ENCODE measurements around the gene GABRG3.
"Not testable (repeated sequence)": the region's sequence is repeated elsewhere in the genome, so short reads cannot be mapped to it uniquely, and the experiment has no call there.

Gene GABRG3

DNA sequence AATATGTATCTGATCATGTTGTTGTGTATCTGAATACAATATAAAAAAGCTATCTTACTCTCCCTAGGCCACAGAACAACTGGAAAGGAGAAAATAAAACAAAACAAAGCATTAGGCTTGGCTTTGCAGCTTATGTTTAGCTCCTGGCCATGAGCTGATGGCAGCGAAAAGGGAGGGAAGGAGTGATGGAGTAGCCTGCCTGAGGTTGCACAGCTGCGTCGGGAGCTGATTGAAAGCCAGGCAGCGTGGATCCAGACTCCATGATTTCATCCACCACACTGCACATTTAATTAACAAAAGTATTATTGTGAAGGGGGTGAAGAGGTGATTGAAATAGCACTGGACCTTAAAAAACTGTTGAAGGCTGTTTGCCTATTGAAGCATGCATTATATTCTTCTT lies 212.2 kb downstream of the GABRG3 start:
- DNase-seq: no peak

DNA sequence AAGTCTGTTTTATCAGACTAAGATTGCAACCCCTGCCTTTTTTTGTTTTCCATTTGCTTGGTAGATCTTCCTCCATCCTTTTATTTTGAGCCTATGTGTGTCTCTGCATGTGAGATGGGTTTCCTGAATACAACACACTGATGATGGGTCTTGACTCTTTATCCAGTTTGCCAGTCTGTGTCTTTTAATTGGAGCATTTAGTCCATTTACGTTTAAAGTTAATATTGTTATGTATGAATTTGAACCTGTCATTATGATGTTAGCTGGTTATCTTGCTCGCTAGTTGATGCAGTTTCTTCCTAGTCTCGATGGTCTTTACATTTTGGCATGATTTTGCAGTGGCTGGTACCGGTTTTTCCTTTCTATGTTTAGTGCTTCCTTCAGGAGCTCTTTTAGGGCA lies 220.5 kb downstream of the GABRG3 start:
- not testable (repeated sequence) for DNase-seq

DNA sequence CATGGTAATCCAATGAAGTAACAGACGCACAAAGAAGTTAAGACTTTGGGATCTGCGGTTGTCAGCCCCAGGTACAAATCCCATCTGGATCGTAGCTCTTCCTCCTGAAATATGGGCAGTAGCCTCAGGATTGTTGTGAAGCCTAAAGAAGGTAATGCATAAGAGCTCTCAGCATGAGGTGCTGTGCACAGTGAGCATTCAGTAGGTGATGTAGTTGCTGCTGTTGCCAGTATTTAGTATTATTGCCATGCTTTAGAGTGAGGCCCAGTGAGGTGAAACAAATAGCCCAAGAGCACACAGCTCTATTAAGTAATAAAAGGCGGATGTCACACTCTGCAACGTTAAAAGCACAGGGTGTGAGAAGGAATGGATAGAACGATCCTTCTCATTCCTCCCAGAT lies 225.7 kb downstream of the GABRG3 start:
- DNase-seq: no peak

- no peak for DNase-seq
Measured at GRCh38 chr15:27201425-27201824, 230.4 kb downstream of the GABRG3 start.

- no peak for DNase-seq
Measured at GRCh38 chr15:27210176-27210575, 239.2 kb downstream of the GABRG3 start.

DNA sequence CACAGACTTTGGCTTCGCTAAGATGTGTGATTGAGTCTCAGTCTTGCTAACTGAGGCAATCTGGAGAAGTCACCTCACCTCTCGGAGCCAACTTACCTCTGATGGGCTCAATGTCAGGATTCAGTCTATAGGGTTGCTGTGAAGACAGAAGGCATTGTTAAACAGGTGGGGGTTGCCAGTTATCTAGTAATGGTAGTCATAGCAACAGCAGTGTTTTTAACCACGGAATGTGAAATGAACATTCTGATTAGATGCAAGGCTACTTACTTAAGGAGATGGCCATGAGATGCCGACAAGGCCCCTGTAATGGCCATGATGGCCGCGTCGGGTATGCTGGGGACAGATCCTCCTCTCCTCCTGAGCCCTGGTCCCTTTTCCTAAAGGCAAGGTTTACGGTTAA lies 243.1 kb downstream of the GABRG3 start:
- DNase-seq: no peak

GRCh38 chr15:27214961-27215360 lies 244.0 kb downstream of the GABRG3 start:
- DNase-seq: no peak

GRCh38 chr15:27218426-27218825 lies 247.4 kb downstream of the GABRG3 start:
- DNase-seq: no peak

GRCh38 chr15:27219636-27220035 lies 248.7 kb downstream of the GABRG3 start:
- DNase-seq: no peak

DNA sequence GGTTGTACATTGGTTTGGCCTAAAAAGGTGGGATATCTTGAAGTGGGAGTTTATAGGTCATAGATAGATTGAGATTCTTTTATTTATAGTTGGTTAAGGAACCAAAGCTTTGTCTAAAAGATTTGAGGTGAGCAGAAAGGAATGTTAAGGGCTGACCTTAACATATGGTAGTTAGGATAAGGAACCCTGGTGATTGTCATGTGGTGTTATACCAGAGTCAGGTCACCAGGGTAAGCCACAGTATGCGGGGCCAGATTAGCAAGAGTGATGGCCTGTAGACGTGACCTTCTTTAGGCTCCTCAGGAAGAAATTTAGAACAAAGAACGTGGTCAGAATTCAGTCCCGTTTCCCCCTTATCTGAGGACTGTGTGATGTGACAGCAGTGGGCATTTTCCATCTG lies 249.2 kb downstream of the GABRG3 start:
- no peak for DNase-seq

- no peak for DNase-seq
Measured at GRCh38 chr15:27222479-27222878, 251.5 kb downstream of the GABRG3 start.

DNA sequence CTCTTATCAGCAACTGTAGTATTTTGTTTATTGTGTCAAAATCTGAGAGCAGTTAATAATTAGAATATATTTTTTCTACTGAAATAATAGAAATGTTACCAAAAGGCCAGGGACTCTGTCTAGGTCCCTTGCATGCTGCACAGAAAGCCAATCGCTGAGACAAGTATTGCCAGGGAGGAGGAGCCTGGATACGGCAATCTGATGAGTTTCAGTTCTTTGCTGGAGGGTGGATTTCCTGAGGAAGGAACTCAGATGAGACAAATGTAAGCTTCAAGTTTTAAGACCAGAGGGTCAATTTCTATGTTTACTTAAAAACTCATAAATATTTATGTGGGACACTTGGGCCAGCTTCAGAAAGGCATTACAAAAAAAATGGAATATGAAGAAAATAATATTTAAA lies 252.2 kb downstream of the GABRG3 start:
- no peak for DNase-seq

DNA sequence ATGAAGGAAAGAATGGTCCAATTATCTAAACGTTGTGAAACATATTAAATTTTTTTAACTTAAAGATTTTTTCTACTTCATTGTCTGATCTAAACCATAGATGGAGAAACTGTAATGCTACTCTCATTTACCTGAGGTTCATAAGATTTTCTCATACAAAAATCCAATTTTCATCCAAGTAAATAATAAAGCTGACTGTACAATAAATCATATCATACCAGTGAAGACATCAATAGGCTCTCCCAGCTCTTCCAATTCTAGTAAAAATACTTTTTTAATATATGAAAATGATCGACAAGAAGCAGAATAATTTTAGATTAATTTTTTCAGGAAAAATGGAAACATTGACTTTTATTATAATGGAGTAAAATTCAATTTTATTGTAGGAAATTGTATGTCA lies 260.8 kb downstream of the GABRG3 start:
- no peak for DNase-seq

DNA sequence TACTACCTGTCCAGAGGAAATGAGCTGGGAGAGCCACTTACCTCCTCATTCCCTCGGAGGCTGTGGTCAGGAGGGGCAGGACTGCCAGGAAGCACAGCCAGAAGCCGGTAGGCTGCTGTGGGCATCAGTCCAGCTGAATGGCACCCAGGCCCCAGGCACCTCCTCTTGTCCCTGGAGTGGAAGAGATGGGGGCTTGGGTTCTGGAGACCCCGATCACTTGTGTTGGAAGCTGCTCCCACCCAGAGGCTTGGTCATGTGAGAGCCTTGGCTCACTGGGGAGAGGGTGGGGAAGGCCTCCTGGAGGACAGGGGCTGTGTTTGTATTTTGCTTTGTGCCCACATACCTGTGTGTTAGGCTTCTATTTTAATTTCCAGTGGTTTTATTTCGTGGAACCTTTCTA lies 261.9 kb downstream of the GABRG3 start:
- no peak for DNase-seq

GRCh38 chr15:27234593-27234992 lies 263.6 kb downstream of the GABRG3 start:
- no peak for DNase-seq

DNA sequence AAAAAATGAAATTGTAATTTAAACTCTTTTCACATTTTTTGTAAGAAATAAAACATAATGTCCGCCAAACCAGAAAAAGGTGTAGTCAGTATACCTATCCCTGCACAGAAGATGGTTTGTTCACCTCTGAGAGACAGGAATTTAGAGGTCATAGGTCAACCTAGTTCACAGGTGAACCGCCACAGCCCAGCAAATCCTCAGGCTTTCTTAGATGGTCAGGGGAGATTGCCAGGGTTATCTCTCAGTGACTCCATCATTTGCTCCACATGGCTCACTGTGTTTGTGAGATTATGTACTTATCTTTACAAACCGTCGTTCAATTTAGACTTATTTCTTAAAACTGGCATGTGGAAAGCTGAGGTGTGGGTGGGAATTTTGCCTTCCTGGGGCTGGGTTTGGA lies 264.2 kb downstream of the GABRG3 start:
- DNase-seq: no peak

DNA sequence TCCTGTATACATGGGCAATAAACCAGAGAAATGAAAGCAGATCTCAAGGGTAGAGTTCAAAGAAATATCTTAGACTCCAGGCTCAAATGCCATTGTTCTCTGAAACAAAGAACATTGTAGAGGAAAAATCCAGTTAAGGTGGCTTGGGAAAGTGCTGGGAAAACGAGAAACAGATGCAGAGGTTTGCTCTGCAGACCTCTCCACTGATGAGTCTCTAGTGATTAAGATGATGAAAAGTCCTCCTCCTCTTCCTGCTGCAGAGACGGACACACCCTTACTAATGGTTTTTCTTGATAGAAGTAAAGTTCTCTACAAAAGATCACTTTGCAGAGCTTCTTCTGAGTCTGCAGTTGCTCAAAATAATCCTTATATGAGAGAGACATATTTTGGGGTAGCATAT lies 264.7 kb downstream of the GABRG3 start:
- DNase-seq: no peak

- no peak for DNase-seq
Measured at GRCh38 chr15:27237319-27237939, 266.4 kb downstream of the GABRG3 start.

DNA sequence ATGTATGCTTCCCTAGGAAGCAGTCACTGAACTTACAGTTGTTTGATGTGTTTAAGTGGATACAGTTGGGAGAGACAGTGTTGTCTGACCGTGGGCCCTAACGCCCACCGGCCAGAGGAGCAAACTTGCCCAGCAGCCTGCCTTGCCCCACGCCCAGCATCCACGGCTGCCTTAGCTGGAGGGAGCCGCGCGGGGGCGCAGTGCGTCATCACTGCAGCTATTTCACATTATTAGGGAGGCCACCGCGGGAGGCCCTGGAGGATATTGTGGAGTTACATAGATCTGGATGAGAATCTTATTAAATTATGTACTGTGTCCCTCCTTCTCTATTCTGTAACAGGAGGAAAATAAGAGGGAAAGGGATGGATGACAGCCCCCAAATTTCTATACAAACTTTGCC lies 267.2 kb downstream of the GABRG3 start:
- no peak for DNase-seq

- DNase-seq: no peak
Measured at GRCh38 chr15:27238707-27239423, 267.9 kb downstream of the GABRG3 start.

- no peak for DNase-seq
Measured at GRCh38 chr15:27241943-27242342, 271.0 kb downstream of the GABRG3 start.

DNA sequence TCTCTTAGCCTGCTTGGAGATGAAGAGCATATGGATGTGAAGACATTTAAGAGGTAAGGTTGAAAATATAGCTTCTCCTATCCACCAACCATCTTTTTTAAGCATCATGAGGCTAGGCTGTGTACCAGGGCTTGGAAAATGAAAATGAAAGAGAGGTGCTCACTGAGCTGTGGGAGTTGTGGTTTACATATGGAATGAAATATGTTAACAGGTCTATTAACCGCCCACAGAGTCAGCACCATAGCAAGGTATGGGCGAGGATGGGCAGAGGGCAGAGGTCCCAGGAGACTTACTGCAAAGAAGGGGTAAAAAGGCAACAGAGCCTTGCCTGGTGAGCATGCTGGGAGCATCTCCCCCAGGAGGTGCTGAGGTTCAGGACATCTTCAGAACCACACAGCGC lies 273.1 kb downstream of the GABRG3 start:
- DNase-seq: no peak

DNA sequence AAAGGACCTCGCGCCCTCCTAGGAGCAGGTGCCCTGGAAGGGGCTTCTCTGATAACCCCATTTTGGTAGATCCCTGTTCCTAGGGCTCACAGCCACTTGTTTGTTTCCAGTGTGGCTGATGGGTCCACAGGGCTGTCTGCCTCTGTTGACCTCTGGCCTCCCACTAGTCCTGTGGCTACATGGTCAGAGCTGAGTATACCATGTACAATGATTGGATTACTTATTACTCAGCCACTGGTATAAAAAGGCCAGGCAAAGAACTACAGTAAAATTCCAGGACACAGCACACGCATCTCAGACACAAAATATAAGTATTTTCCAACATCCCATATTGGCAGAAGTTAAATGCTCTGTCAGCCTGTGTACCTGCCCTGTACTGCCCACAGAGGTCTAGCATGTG lies 277.3 kb downstream of the GABRG3 start:
- no peak for DNase-seq

- no peak for DNase-seq
Measured at GRCh38 chr15:27249046-27249759, 278.2 kb downstream of the GABRG3 start.
